K562 treated with DMSO at 1 percent for 24 hours (cell line): ENCODE results near the gene CNTN4. TPM values are rescaled to one million over a fixed set of nuclear protein-coding genes. Genes with fewer than 3 reads are reported as not detected.

Experiments
- total RNA-seq: library from RNA; unstranded; fragments of 300-600 nt; gene quantifications from 2 replicates; pipeline ENCODE4 v1.2.3, GENCODE V29; 2022; ENCODE audit warnings: low read depth; ENCODE audit not compliant: insufficient read depth

Gene CNTN4
- total RNA-seq, result not detected in 2 replicates

DNA sequence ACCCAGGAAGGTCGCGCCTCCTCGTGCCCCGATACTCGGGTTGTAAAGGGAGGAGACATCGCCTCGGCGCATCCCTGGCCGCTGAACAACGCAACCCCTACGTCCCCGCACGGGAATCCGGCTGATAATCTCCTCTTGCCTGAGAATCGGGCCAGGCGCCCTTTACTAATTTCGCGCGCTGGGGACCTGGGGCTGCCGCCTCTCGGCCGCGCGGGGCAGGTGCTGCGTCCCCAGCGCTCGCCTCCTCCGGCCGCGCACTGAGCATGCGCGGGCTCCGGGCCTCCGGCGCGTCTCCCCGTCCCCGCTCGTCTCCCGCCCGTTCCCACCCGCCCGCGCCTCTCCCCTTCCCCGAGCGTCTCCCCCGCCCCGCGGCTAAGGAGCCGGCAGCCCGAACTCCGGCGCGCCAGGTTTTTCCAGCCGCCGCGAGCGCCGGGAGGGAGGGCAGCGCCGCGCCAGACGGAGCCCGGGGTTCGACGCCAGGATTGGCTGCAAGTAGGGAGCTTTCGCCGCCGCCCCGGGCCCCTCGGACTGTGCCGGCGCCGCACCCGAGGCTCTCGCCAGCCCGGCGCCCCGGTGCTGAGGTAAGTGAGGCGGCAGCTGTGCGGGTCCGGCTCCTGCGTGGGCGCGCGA, at the start of gene CNTN4:
Gene CNTN4 (plus strand): TSS at position 469 of the 630 bp plus-strand sequence.

